ENCODE results near the gene CAMK2B. TPM values are rescaled to one million over a fixed set of nuclear protein-coding genes. Genes with fewer than 3 reads are reported as not detected.

The CAMK2B gene
- total RNA-seq, 1 experiment from 2014 or later = not detected

GRCh38 chr7:44309271-44310091 lies 15.9 kb downstream of the CAMK2B start:
- ChIA-PET CTCF (interaction anchor here (0.7 kb wide), 1 partner anchor 91 kb away, joined by 4 read pairs; no protein-coding TSS in a partner anchor), POLR2A (interaction anchor here (0.6 kb wide), 1 partner anchor 149 kb away, joined by 3 read pairs; no protein-coding TSS in a partner anchor)
- no peaks in the 10 kb centered on the region for H3K36me3 ChIP-seq (ENCODE audit: control insufficient read depth, insufficient read depth, low read length)
- no peaks in the 10 kb centered on the region for H3K9me3 ChIP-seq
- BruUV-seq (replicated peaks) = no TSS peak
- Mint-ChIP-seq H3K27ac (ENCODE audit: unreplicated experiment) (no peak overlapping the region), H3K4me1 (ENCODE audit: low read depth, unreplicated experiment) (no peaks in the 10 kb centered on the region), H3K9me3 (ENCODE audit: unreplicated experiment) (no peaks in the 10 kb centered on the region), H3K27me3 (ENCODE audit: insufficient read depth, unreplicated experiment) (peaks cover 3% of the 10 kb centered on the region), H3K36me3 (ENCODE audit: insufficient read depth, unreplicated experiment) (no peaks in the 10 kb centered on the region), H3K4me3 (ENCODE audit: unreplicated experiment) (peak overlapping the region; percentile 30)
- intact Hi-C loops (cut with micrococcal nuclease; ENCODE audit: unreplicated experiment) = no loop called here
- no peak for TF ChIP-seq CTCF (IDR thresholded peaks at IDR 0.05; ENCODE audit: insufficient read depth in 1 of 2, low read depth in 1 of 2, low read length in 1 of 2, severe bottlenecking in 1 of 2, unreplicated experiment in 1 of 2)
- peak overlapping the region; percentile 25 for H3K4me3 ChIP-seq (ENCODE audit: low read depth, low read length)
- no peaks in the 10 kb centered on the region for H3K27me3 ChIP-seq (replicated peaks; ENCODE audit: control insufficient read depth, insufficient read depth, low read length)
- H3K4me1 ChIP-seq = no peaks in the 10 kb centered on the region
- DNase-seq = peak; percentile 41 to 46

GRCh38 chr7:44308596-44309270 lies 16.7 kb downstream of the CAMK2B start:
- peak in 1 of 2 experiments; percentile 32 for DNase-seq
- H3K27me3 ChIP-seq (replicated peaks; ENCODE audit: control insufficient read depth, insufficient read depth, low read length) = no peaks in the 10 kb centered on the region
- ChIA-PET POLR2A (no interaction called here), CTCF (no interaction called here)
- Mint-ChIP-seq H3K4me3 (ENCODE audit: unreplicated experiment) (no peak overlapping the region), H3K27ac (ENCODE audit: unreplicated experiment) (no peak overlapping the region), H3K27me3 (ENCODE audit: insufficient read depth, unreplicated experiment) (no peaks in the 10 kb centered on the region), H3K9me3 (ENCODE audit: unreplicated experiment) (no peaks in the 10 kb centered on the region), H3K36me3 (ENCODE audit: insufficient read depth, unreplicated experiment) (no peaks in the 10 kb centered on the region), H3K4me1 (ENCODE audit: low read depth, unreplicated experiment) (no peaks in the 10 kb centered on the region)
- no TSS peak for BruUV-seq (replicated peaks)
- H3K4me1 ChIP-seq = no peaks in the 10 kb centered on the region
- intact Hi-C loops (cut with micrococcal nuclease; ENCODE audit: unreplicated experiment) = no loop called here
- no peak overlapping the region for H3K4me3 ChIP-seq (ENCODE audit: low read depth, low read length)
- no peaks in the 10 kb centered on the region for H3K9me3 ChIP-seq
- H3K36me3 ChIP-seq (ENCODE audit: control insufficient read depth, insufficient read depth, low read length) = no peaks in the 10 kb centered on the region
- no peak for TF ChIP-seq CTCF (IDR thresholded peaks at IDR 0.05; ENCODE audit: insufficient read depth in 1 of 2, low read depth in 1 of 2, low read length in 1 of 2, severe bottlenecking in 1 of 2, unreplicated experiment in 1 of 2)

GRCh38 chr7:44307905-44308595 lies 17.3 kb downstream of the CAMK2B start:
- POLR2A ChIA-PET = no interaction called here
- intact Hi-C loops (cut with micrococcal nuclease; ENCODE audit: unreplicated experiment) = loop anchor here (1.0 kb wide), 1 partner anchor 67 kb away; no protein-coding TSS in a partner anchor
- no peak overlapping the region for H3K4me3 Mint-ChIP-seq (ENCODE audit: unreplicated experiment)
- H3K27me3 Mint-ChIP-seq (ENCODE audit: insufficient read depth, unreplicated experiment) = peaks cover 2% of the 10 kb centered on the region
- Histone ChIP-seq H3K4me1 (no peaks in the 10 kb centered on the region), H3K9me3 (no peaks in the 10 kb centered on the region), H3K27me3 (replicated peaks; ENCODE audit: control insufficient read depth, insufficient read depth, low read length) (no peaks in the 10 kb centered on the region), H3K36me3 (ENCODE audit: control insufficient read depth, insufficient read depth, low read length) (no peaks in the 10 kb centered on the region), H3K4me3 (ENCODE audit: low read depth, low read length) (no peak overlapping the region)
- H3K27ac Mint-ChIP-seq (ENCODE audit: unreplicated experiment) = no peak overlapping the region
- H3K36me3 Mint-ChIP-seq (ENCODE audit: insufficient read depth, unreplicated experiment) = no peaks in the 10 kb centered on the region
- H3K9me3 Mint-ChIP-seq (ENCODE audit: unreplicated experiment) = no peaks in the 10 kb centered on the region
- BruUV-seq (replicated peaks) = no TSS peak
- CTCF ChIA-PET = no interaction called here
- TF ChIP-seq CTCF (IDR thresholded peaks at IDR 0.05; ENCODE audit: insufficient read depth in 1 of 2, low read depth in 1 of 2, low read length in 1 of 2, severe bottlenecking in 1 of 2, unreplicated experiment in 1 of 2) = no peak
- H3K4me1 Mint-ChIP-seq (ENCODE audit: low read depth, unreplicated experiment) = no peaks in the 10 kb centered on the region
- peak in 1 of 2 experiments; percentile 43 for DNase-seq

Data from Caco-2 (cell line).